ENCODE results near the gene CDKAL1. TPM values are rescaled to one million over a fixed set of nuclear protein-coding genes. Genes with fewer than 3 reads are reported as not detected.
"Not testable (repeated sequence)": the region's sequence is repeated elsewhere in the genome, so short reads cannot be mapped to it uniquely, and the experiment has no call there.

CDKAL1 gene
- total RNA-seq, 2 donors from 2014 or later = 23.5 to 26.4 TPM

DNA sequence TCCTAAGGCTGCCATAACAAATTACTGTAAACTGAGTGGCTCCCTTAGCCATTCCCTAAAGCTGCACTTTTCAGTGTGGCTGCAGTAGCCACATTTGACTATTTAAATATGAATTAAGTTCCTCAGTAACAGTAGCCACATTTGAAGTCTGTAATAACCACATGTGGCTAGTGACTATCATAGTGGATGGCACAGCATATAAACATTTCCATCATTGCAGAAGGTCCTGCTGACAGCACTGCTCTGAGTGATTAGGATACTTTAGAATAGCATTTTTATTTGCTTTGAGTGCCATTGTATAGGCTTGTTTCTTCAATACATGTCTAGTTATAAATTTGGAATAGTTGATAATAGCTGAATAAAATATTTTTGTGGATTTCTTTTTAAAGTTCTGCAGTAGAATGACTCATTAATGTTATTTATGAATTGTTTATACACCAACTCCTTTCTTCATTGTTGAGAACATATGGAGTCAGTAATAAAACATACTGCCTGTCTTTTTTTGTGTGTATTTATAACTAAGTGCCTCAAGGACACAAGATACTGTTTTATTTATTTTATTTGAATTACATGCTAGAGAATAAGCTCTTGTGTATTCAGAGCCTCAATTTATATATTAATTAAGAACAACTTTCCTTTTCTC, 217.2 kb downstream of the CDKAL1 start:
- H3K4me1 Mint-ChIP-seq = peaks cover 16% of the 10 kb centered on the region
- H3K4me3 Mint-ChIP-seq = no peak overlapping the region
- H3K9me3 Mint-ChIP-seq = peaks cover 9% of the 10 kb centered on the region
- Histone ChIP-seq H3K9me3 (ENCODE audit: control insufficient read depth, low read length) (no peaks in the 10 kb centered on the region), H3K9ac (ENCODE audit: extremely low read depth, low read length, poor library complexity, severe bottlenecking) (no peak overlapping the region), H3K36me3 (ENCODE audit: control insufficient read depth, insufficient read depth, low read length) (no peaks in the 10 kb centered on the region), H3K27me3 (ENCODE audit: control insufficient read depth, insufficient read depth, low read length, poor library complexity, severe bottlenecking) (no peaks in the 10 kb centered on the region), H3K4me1 (ENCODE audit: control insufficient read depth, insufficient read depth, low read length) (no peaks in the 10 kb centered on the region), H3K27ac (ENCODE audit: low read depth, low read length) (no peak overlapping the region), H3K4me3 (ENCODE audit: low read length) (no peak overlapping the region)
- no peak overlapping the region for H3K27ac Mint-ChIP-seq
- TF ChIP-seq, protein P1, sequence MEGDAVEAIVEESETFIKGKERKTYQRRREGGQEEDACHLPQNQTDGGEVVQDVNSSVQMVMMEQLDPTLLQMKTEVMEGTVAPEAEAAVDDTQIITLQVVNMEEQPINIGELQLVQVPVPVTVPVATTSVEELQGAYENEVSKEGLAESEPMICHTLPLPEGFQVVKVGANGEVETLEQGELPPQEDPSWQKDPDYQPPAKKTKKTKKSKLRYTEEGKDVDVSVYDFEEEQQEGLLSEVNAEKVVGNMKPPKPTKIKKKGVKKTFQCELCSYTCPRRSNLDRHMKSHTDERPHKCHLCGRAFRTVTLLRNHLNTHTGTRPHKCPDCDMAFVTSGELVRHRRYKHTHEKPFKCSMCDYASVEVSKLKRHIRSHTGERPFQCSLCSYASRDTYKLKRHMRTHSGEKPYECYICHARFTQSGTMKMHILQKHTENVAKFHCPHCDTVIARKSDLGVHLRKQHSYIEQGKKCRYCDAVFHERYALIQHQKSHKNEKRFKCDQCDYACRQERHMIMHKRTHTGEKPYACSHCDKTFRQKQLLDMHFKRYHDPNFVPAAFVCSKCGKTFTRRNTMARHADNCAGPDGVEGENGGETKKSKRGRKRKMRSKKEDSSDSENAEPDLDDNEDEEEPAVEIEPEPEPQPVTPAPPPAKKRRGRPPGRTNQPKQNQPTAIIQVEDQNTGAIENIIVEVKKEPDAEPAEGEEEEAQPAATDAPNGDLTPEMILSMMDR (conservative IDR thresholded peaks at IDR 0.05) = no peak
- DNase-seq = no peak
- H3K27me3 Mint-ChIP-seq (ENCODE audit: insufficient read depth) = no peaks in the 10 kb centered on the region
- H3K36me3 Mint-ChIP-seq (ENCODE audit: low read depth) = no peaks in the 10 kb centered on the region

DNA sequence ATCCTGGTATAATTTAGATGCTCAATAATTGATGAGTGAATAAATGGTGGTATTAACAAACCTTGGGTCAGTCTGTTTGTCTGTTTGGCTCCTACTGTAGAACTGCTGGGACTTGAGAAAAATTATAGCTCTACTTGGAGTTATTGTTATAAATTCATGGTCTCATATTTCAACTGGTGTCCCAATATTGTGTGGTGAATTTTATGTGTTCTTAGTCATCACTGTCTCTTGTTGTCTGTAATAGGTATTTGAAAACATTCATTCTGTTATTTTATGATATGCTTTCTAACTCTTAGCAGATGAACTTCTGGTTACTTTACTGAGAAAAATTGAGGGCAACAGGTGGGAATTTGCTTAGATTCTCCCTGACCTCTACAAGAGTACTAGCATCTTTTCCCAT, 221.4 kb downstream of the CDKAL1 start:
- Histone ChIP-seq H3K4me3 (ENCODE audit: low read length) (no peak overlapping the region), H3K9me3 (ENCODE audit: control insufficient read depth, low read length) (no peaks in the 10 kb centered on the region), H3K36me3 (ENCODE audit: control insufficient read depth, insufficient read depth, low read length) (no peaks in the 10 kb centered on the region), H3K4me1 (ENCODE audit: control insufficient read depth, insufficient read depth, low read length) (no peaks in the 10 kb centered on the region), H3K27ac (ENCODE audit: low read depth, low read length) (no peak overlapping the region), H3K9ac (ENCODE audit: extremely low read depth, low read length, poor library complexity, severe bottlenecking) (no peak overlapping the region), H3K27me3 (ENCODE audit: control insufficient read depth, insufficient read depth, low read length, poor library complexity, severe bottlenecking) (no peaks in the 10 kb centered on the region)
- Mint-ChIP-seq H3K4me1 (peaks cover 3% of the 10 kb centered on the region), H3K9me3 (peaks cover 6% of the 10 kb centered on the region), H3K4me3 (no peak overlapping the region), H3K27me3 (ENCODE audit: insufficient read depth) (no peaks in the 10 kb centered on the region), H3K27ac (no peak overlapping the region), H3K36me3 (ENCODE audit: low read depth) (no peaks in the 10 kb centered on the region)
- no peak for DNase-seq
- TF ChIP-seq, protein P1 (conservative IDR thresholded peaks at IDR 0.05) = no peak

DNA sequence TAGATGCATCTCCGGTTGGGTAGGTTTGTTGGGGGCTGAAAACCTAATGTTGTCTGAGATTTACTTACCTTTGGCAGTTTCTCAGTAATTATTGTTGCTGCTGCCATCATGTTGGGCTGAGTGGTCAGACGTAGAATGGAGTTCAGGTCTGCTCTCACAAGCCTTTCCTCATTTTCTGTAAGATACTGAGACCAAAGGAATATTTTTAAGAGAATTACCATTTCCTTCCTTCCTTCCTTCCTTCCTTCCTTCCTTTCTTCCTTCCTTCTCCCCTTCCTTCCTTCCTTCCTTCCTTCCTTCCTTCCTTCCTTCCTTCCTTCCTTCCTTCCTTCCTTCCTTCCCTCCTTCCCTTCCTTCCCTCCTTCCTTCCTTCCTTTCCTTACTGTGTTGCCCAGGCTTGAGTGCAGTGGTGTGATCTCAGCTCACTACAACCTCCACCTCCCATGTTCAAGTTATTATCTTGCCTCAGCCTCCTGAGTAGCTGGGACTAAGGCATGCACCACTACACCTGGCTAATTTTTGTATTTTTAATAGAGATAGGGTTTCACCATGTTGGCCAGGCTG, 222.4 kb downstream of the CDKAL1 start:
- H3K4me3 ChIP-seq (ENCODE audit: low read length); H3K27me3 Mint-ChIP-seq (ENCODE audit: insufficient read depth); H3K4me1 Mint-ChIP-seq; H3K27me3 ChIP-seq (ENCODE audit: control insufficient read depth, insufficient read depth, low read length, poor library complexity, severe bottlenecking); H3K27ac ChIP-seq (ENCODE audit: low read depth, low read length); H3K36me3 ChIP-seq (ENCODE audit: control insufficient read depth, insufficient read depth, low read length); H3K4me1 ChIP-seq (ENCODE audit: control insufficient read depth, insufficient read depth, low read length); H3K4me3 Mint-ChIP-seq; H3K9ac ChIP-seq (ENCODE audit: extremely low read depth, low read length, poor library complexity, severe bottlenecking); H3K9me3 ChIP-seq (ENCODE audit: control insufficient read depth, low read length); H3K36me3 Mint-ChIP-seq (ENCODE audit: low read depth); H3K9me3 Mint-ChIP-seq; H3K27ac Mint-ChIP-seq; DNase-seq: not testable (repeated sequence)
- WGBS, 2 experiments (ENCODE audit: insufficient coverage in 1 of 2, insufficient read length in 1 of 2) = 83 to 96% methylated on average over 1 to 2 of the region's 2 CpGs

DNA sequence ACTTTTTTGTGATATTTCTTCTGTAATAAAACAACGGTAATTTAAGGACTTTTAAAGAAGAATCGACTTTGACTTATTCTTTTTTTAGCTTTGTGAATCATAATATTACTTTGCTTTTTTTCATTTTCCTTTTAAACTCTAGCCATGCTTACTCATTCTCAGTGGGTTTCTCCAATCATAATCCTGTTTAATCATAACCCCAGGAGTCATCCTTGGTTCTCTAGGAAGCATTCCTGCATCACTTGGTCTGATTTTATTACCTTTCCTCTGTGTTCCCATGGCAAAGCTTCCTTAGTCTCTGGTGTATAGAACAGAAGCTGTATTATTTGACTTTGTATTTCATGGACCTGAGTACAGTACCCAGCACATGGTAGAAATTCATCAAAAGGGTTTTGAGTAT, 223.5 kb downstream of the CDKAL1 start:
- TF ChIP-seq, protein P1 (conservative IDR thresholded peaks at IDR 0.05) = no peak
- Histone ChIP-seq H3K27ac (ENCODE audit: low read depth, low read length) (no peak overlapping the region), H3K27me3 (ENCODE audit: control insufficient read depth, insufficient read depth, low read length, poor library complexity, severe bottlenecking) (no peaks in the 10 kb centered on the region), H3K36me3 (ENCODE audit: control insufficient read depth, insufficient read depth, low read length) (no peaks in the 10 kb centered on the region), H3K4me1 (ENCODE audit: control insufficient read depth, insufficient read depth, low read length) (no peaks in the 10 kb centered on the region), H3K9me3 (ENCODE audit: control insufficient read depth, low read length) (no peaks in the 10 kb centered on the region), H3K4me3 (ENCODE audit: low read length) (no peak overlapping the region), H3K9ac (ENCODE audit: extremely low read depth, low read length, poor library complexity, severe bottlenecking) (no peak overlapping the region)
- no peak for DNase-seq
- H3K27me3 Mint-ChIP-seq (ENCODE audit: insufficient read depth) = no peaks in the 10 kb centered on the region
- WGBS, 2 experiments (ENCODE audit: insufficient coverage in 1 of 2, insufficient read length in 1 of 2) = 100% methylated on average over 1 of the region's 2 CpGs; no CpG with 5 or more reads in 1 of the 2 experiments
- H3K4me3 Mint-ChIP-seq = no peak overlapping the region
- H3K4me1 Mint-ChIP-seq = no peaks in the 10 kb centered on the region
- peaks cover 6% of the 10 kb centered on the region for H3K9me3 Mint-ChIP-seq
- no peak overlapping the region for H3K27ac Mint-ChIP-seq
- H3K36me3 Mint-ChIP-seq (ENCODE audit: low read depth) = peaks cover 2% of the 10 kb centered on the region

Data from endodermal cell (in vitro differentiated cells).